Breast epithelium (tissue), 4 donors: ENCODE results near the gene IGSF9B. TPM values are rescaled to one million over a fixed set of nuclear protein-coding genes. Genes with fewer than 3 reads are reported as not detected.

Experiments
- DNase-seq, 2 donors: peaks; one replicate each; pipeline ENCODE4 v3.0.0-alpha.2; 2019; ENCODE audit warnings: low spot score in 2 of 2
- H3K27ac ChIP-seq, 2 donors: fragments of 200-600 bp; sonication (generic) in 1 of 2; one replicate each; pipeline ENCODE4 v1.5.1; 2016 to 2019; ENCODE audit warnings: mild to moderate bottlenecking in 1 of 2
- H3K27me3 ChIP-seq, 2 donors: fragments of 200-600 bp; sonication (generic) in 1 of 2; one replicate each; pipeline versions ENCODE4 v1.5.1 to v1.6.0; 2017 to 2019; ENCODE audit warnings: control low read depth in 1 of 2, mild to moderate bottlenecking in 1 of 2
- H3K36me3 ChIP-seq: fragments of 200-600 bp; one replicate; pipeline ENCODE4 v1.5.1; 2019
- H3K4me1 ChIP-seq, 2 donors: fragments of 200-600 bp; sonication (generic); one replicate each; pipeline ENCODE4 v1.5.1; 2016 to 2019; ENCODE audit warnings: control low read depth in 1 of 2
- H3K4me3 ChIP-seq, 3 donors: fragments of 200-600 bp; sonication (generic); 1 replicate in 2 of 3; 2 replicates in 1 of 3; pipeline ENCODE4 v1.5.1; 2016 to 2019; ENCODE audit warnings: mild to moderate bottlenecking in 3 of 3, moderate library complexity in 2 of 3
- H3K9me3 ChIP-seq, 2 donors: fragments of 200-600 bp; sonication (generic) in 1 of 2; one replicate each; pipeline ENCODE4 v1.5.1; 2016 to 2019; ENCODE audit warnings: control low read depth in 1 of 2
- POLR2A ChIP-seq: fragments of 450-650 bp; IDR thresholded peaks from one replicate; pipeline ENCODE4 v1.6.1; 2016; ENCODE audit warnings: antibody characterized with exemption, mild to moderate bottlenecking, moderate library complexity
- POLR2AphosphoS5 ChIP-seq, 3 donors: sonication (generic); formaldehyde crosslinking; IDR thresholded peaks; one replicate each; pipeline ENCODE4 v1.6.1; 2017; ENCODE audit warnings: antibody characterized with exemption in 3 of 3
- intact Hi-C: fragments of 100-400 bp; cut with DNase I; formaldehyde crosslinking; loops from one replicate; pipeline ENCODE4 v1.15.1; 2023; ENCODE audit warnings: low total_unique reads
- total RNA-seq, 3 donors: library from RNA; depleted of rRNA; stranded (reverse); fragments of >200 nt; gene quantifications; one replicate each; pipeline ENCODE4 v1.1.0, GENCODE V29; 2016
- TF ChIP-seq, protein P1 (sequence below), 3 donors: fragments of 450-650 bp; IDR thresholded peaks; one replicate each; pipeline ENCODE4 v1.5.1; 2016 to 2017; ENCODE audit warnings: antibody characterized with exemption in 3 of 3, mild to moderate bottlenecking in 3 of 3, moderate library complexity in 3 of 3

The IGSF9B gene
- total RNA-seq, 3 donors from 2014 or later = 0.64 to 4.5 (median 3.3) TPM

- Histone ChIP-seq H3K4me1 (no peaks in the 10 kb centered on the region), H3K36me3 (no peaks in the 10 kb centered on the region), H3K27me3 (peaks cover 0 to 14% of the 10 kb centered on the region in 2 donors), H3K27ac (no peak overlapping the region), H3K9me3 (no peaks in the 10 kb centered on the region), H3K4me3 (no peak overlapping the region)
- no peak for TF ChIP-seq POLR2AphosphoS5 (IDR thresholded peaks at IDR 0.05)
- TF ChIP-seq POLR2A = no peak
- TF ChIP-seq, protein P1, sequence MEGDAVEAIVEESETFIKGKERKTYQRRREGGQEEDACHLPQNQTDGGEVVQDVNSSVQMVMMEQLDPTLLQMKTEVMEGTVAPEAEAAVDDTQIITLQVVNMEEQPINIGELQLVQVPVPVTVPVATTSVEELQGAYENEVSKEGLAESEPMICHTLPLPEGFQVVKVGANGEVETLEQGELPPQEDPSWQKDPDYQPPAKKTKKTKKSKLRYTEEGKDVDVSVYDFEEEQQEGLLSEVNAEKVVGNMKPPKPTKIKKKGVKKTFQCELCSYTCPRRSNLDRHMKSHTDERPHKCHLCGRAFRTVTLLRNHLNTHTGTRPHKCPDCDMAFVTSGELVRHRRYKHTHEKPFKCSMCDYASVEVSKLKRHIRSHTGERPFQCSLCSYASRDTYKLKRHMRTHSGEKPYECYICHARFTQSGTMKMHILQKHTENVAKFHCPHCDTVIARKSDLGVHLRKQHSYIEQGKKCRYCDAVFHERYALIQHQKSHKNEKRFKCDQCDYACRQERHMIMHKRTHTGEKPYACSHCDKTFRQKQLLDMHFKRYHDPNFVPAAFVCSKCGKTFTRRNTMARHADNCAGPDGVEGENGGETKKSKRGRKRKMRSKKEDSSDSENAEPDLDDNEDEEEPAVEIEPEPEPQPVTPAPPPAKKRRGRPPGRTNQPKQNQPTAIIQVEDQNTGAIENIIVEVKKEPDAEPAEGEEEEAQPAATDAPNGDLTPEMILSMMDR (IDR thresholded peaks at IDR 0.05) = no peak
- no peak for DNase-seq
- intact Hi-C loops = no loop called here
These were observed 44.8 kb upstream of the IGSF9B start for GRCh38 chr11:134001596-134001995.

DNA sequence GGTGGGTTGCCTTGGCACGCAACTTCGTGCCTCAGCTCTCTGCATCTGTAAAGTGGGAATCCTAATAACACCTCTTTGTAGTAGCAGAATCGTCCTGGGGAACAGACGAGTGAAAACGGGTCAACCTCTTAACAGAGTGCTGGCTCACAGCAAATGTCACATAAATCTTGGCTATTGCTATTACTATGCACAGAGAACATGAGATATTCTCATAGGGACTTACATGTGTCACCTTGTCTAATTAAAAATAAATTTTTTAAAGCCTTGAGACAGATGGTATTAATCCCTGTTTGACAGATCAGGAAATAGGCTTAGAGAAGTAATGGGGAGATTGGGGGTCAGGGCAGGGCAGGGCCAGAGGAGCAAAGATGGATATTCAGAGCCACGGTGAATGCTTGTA lies 44.3 kb upstream of the IGSF9B start:
- TF ChIP-seq POLR2A = no peak
- TF ChIP-seq POLR2AphosphoS5 (IDR thresholded peaks at IDR 0.05) = no peak
- TF ChIP-seq, protein P1 (IDR thresholded peaks at IDR 0.05) = no peak
- DNase-seq = no peak
- H3K9me3 ChIP-seq = no peaks in the 10 kb centered on the region
- H3K27ac ChIP-seq = no peak overlapping the region
- H3K4me3 ChIP-seq = no peak overlapping the region
- no peaks in the 10 kb centered on the region for H3K36me3 ChIP-seq
- peaks cover 0 to 14% of the 10 kb centered on the region in 2 donors for H3K27me3 ChIP-seq
- H3K4me1 ChIP-seq = no peaks in the 10 kb centered on the region
- intact Hi-C loops = no loop called here

GRCh38 chr11:133999355-133999754 lies 42.6 kb upstream of the IGSF9B start:
- intact Hi-C loops = no loop called here

DNA sequence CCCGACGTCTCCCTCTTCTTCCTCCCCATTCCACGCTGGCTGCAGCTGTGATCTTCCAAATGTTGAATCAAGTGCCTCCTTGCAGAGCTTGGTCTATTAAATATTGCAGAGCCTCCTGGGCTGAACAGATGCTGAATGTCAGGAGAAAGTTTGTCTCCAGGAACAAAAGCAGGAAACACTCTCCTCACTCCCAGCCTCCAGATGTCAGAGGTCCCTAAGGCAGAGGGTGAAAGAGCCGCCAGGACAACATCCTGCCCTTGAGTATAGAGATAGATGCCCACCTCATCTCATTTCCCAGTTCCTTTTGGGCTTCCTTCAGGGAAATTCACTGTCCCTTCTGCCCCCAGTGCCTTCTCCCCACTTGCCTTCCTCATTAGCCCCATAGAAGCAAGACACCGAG lies 40.8 kb upstream of the IGSF9B start:
- Histone ChIP-seq H3K9me3 (no peaks in the 10 kb centered on the region), H3K27me3 (peaks cover 0 to 16% of the 10 kb centered on the region in 2 donors), H3K36me3 (no peaks in the 10 kb centered on the region), H3K4me1 (no peaks in the 10 kb centered on the region), H3K4me3 (no peak overlapping the region), H3K27ac (no peak overlapping the region)
- no peak for DNase-seq
- TF ChIP-seq, protein P1 (IDR thresholded peaks at IDR 0.05) = no peak
- TF ChIP-seq POLR2A = no peak
- TF ChIP-seq POLR2AphosphoS5 (IDR thresholded peaks at IDR 0.05) = no peak
- intact Hi-C loops = no loop called here

More at GRCh38 chr11:133999355-133999754, 42.6 kb upstream of the IGSF9B start:
- Histone ChIP-seq H3K36me3 (no peaks in the 10 kb centered on the region), H3K9me3 (no peaks in the 10 kb centered on the region), H3K27ac (no peak overlapping the region), H3K4me3 (no peak overlapping the region), H3K4me1 (no peaks in the 10 kb centered on the region), H3K27me3 (peaks cover 0 to 14% of the 10 kb centered on the region in 2 donors)
- no peak for DNase-seq
- TF ChIP-seq POLR2A (no peak), POLR2AphosphoS5 (IDR thresholded peaks at IDR 0.05) (no peak)
- TF ChIP-seq, protein P1 (IDR thresholded peaks at IDR 0.05) = no peak

GRCh38 chr11:133996671-133997070 lies 39.9 kb upstream of the IGSF9B start:
- DNase-seq = no peak
- Histone ChIP-seq H3K27me3 (peaks cover 0 to 18% of the 10 kb centered on the region in 2 donors), H3K4me3 (no peak overlapping the region), H3K9me3 (no peaks in the 10 kb centered on the region), H3K4me1 (no peaks in the 10 kb centered on the region), H3K27ac (no peak overlapping the region), H3K36me3 (no peaks in the 10 kb centered on the region)
- TF ChIP-seq POLR2AphosphoS5 (IDR thresholded peaks at IDR 0.05) = no peak
- TF ChIP-seq, protein P1 (IDR thresholded peaks at IDR 0.05) = no peak
- TF ChIP-seq POLR2A = no peak
- intact Hi-C loops = no loop called here
